MM.1S (cell line): ENCODE results near the gene ABCC8.

Source experiments
- CTCF ChIP-seq: fragments of 300-600 bp; sonication (generic); IDR thresholded peaks from 2 replicates; pipeline ENCODE4 v1.5.1; 2016; ENCODE audit warnings: antibody characterized with exemption, low read length, mixed read lengths
- EZH2 ChIP-seq: fragments of 300-600 bp; sonication (generic); optimal IDR thresholded peaks from 2 replicates; pipeline ENCODE3; 2017; ENCODE audit warnings: low read depth, mild to moderate bottlenecking, antibody characterized with exemption, low read length, mixed read lengths

DNA sequence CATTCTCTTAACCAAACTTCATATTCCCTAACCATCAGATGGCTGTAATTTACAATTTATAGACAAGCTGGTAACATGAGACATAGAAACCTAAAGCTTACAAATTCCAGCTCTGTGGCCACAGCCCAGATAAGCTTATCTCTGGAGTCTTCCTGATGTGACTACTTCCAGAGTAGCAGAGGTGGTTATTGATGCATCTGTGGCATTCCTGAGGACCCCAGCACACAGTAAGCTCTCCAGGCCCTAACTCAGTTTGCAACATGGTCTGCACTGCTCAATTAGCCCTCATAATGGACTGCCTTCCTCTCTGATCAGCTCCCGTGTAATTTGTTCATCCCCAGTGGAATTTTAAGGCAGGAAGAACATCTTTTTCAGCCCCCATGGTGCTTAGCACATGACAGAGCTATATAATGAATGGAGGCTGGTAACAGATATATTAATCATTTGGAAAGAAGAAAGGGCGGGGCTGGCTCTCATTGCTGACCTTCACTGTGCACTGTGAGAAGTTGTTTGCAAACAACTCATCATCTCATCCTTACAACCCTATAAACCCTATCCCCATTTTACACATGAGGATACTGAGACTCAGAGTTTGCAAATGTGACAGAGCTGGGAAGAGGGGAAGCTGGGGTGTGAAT, 58.1 kb downstream of the ABCC8 start:
- no peak for TF ChIP-seq CTCF
- TF ChIP-seq EZH2, result no peak
